Osteocyte (in vitro differentiated cells): ENCODE data around the gene DUSP5. TPM values are rescaled to one million over a fixed set of nuclear protein-coding genes. Genes with fewer than 3 reads are reported as not detected.

Experiments used
- DNase-seq: peaks from one replicate; pipeline ENCODE4 v3.0.0; 2021; ENCODE audit warnings: mixed read lengths; ENCODE audit not compliant: unreplicated experiment; ENCODE audit errors: extremely low spot score
- H3K27ac Mint-ChIP-seq: one replicate; pipeline ENCODE4 v1.8.0; 2021; ENCODE audit warnings: mild to moderate bottlenecking, mixed read lengths; ENCODE audit not compliant: unreplicated experiment
- H3K27me3 Mint-ChIP-seq: one replicate; pipeline ENCODE4 v1.8.0; 2021; ENCODE audit warnings: mixed read lengths; ENCODE audit not compliant: unreplicated experiment
- H3K36me3 Mint-ChIP-seq: one replicate; pipeline ENCODE4 v1.8.0; 2021; ENCODE audit warnings: mixed read lengths; ENCODE audit not compliant: unreplicated experiment
- H3K4me1 Mint-ChIP-seq: one replicate; pipeline ENCODE4 v1.8.0; 2021; ENCODE audit warnings: mixed read lengths; ENCODE audit not compliant: unreplicated experiment
- H3K4me3 Mint-ChIP-seq: one replicate; pipeline ENCODE4 v1.8.0; 2021; ENCODE audit warnings: mild to moderate bottlenecking, moderate library complexity, mixed read lengths; ENCODE audit not compliant: unreplicated experiment
- H3K9me3 Mint-ChIP-seq: one replicate; pipeline ENCODE4 v1.8.0; 2021; ENCODE audit warnings: mixed read lengths; ENCODE audit not compliant: unreplicated experiment
- CTCF ChIP-seq: fragments of 200-600 bp; sonication (generic); IDR thresholded peaks from 2 replicates; pipeline ENCODE4 v1.5.0; 2021; ENCODE audit warnings: antibody characterized with exemption, mild to moderate bottlenecking, moderate library complexity
- total RNA-seq: library from RNA; stranded (reverse); gene quantifications from 2 replicates; pipeline ENCODE4 v1.2.1, GENCODE V29; 2021

Gene DUSP5
- total RNA-seq, 1 donor from 2014 or later = 16.1 TPM

GRCh38 chr10:110488332-110488681, 9.4 kb upstream of the DUSP5 start:
- no peak for TF ChIP-seq CTCF
- DNase-seq = no peak
- Mint-ChIP-seq H3K36me3 (no peaks in the 10 kb centered on the region), H3K27me3 (no peaks in the 10 kb centered on the region), H3K27ac (no peak overlapping the region), H3K9me3 (no peaks in the 10 kb centered on the region), H3K4me1 (peaks cover 39% of the 10 kb centered on the region), H3K4me3 (no peak overlapping the region)

GRCh38 chr10:110488940-110489339, 8.8 kb upstream of the DUSP5 start:
- Mint-ChIP-seq H3K4me3 (no peak overlapping the region), H3K27me3 (no peaks in the 10 kb centered on the region), H3K36me3 (no peaks in the 10 kb centered on the region)

GRCh38 chr10:110490640-110491039, 7.1 kb upstream of the DUSP5 start:
- Mint-ChIP-seq H3K36me3 (peaks cover under 1% of the 10 kb centered on the region), H3K4me3 (no peak overlapping the region), H3K27ac (no peak overlapping the region), H3K9me3 (no peaks in the 10 kb centered on the region), H3K27me3 (no peaks in the 10 kb centered on the region), H3K4me1 (peaks cover 47% of the 10 kb centered on the region)
- no peak for DNase-seq
- TF ChIP-seq CTCF = no peak

More at GRCh38 chr10:110488940-110489339, 8.8 kb upstream of the DUSP5 start:
- H3K27ac Mint-ChIP-seq = no peak overlapping the region
- H3K9me3 Mint-ChIP-seq = no peaks in the 10 kb centered on the region
- DNase-seq = no peak
- no peak for TF ChIP-seq CTCF
- peaks cover 39% of the 10 kb centered on the region for H3K4me1 Mint-ChIP-seq

- no peaks in the 10 kb centered on the region for H3K9me3 Mint-ChIP-seq
- no peak overlapping the region for H3K27ac Mint-ChIP-seq
- no peak overlapping the region for H3K4me3 Mint-ChIP-seq
- peaks cover 3% of the 10 kb centered on the region for H3K36me3 Mint-ChIP-seq
- no peaks in the 10 kb centered on the region for H3K27me3 Mint-ChIP-seq
- DNase-seq = no peak
- no peak for TF ChIP-seq CTCF
- H3K4me1 Mint-ChIP-seq = peaks cover 54% of the 10 kb centered on the region
These were observed 6.4 kb upstream of the DUSP5 start for GRCh38 chr10:110491346-110491745.

- no peak for TF ChIP-seq CTCF
- peaks cover 3% of the 10 kb centered on the region for H3K36me3 Mint-ChIP-seq
- peaks cover 57% of the 10 kb centered on the region for H3K4me1 Mint-ChIP-seq
- no peak for DNase-seq
- no peak overlapping the region for H3K4me3 Mint-ChIP-seq
- no peak overlapping the region for H3K27ac Mint-ChIP-seq
- no peaks in the 10 kb centered on the region for H3K27me3 Mint-ChIP-seq
- no peaks in the 10 kb centered on the region for H3K9me3 Mint-ChIP-seq
These were observed 5.5 kb upstream of the DUSP5 start for GRCh38 chr10:110492069-110492822.
